BJ (cell line): ENCODE measurements around the gene RFX2. TPM values are rescaled to one million over a fixed set of nuclear protein-coding genes. Genes with fewer than 3 reads are reported as not detected.

Experiments
- CTCF ChIA-PET: fragments of 350-600 bp; formaldehyde crosslinking; extraction: SDS; loops from one replicate; lab custom pipeline; 2021; ENCODE audit warnings: antibody characterized with exemption, inconsistent platforms; lab: Yijun Ruan, JAX
- POLR2A ChIA-PET: fragments of 300-600 bp; sonication (Branson Sonifier 250); formaldehyde crosslinking; extraction: SDS; loops from one replicate; lab custom pipeline; 2021; ENCODE audit warnings: antibody characterized with exemption; lab: Charles Lee
- DNase-seq: peaks from one replicate; pipeline ENCODE4 v3.0.0-alpha.2; 2011; ENCODE audit warnings: low read depth
- H3K27me3 ChIP-seq: 2 replicates; pipeline ENCODE4 v1.6.0; 2011; ENCODE audit warnings: low read length; ENCODE audit not compliant: control insufficient read depth, insufficient read depth
- H3K36me3 ChIP-seq: 2 replicates; pipeline ENCODE4 v1.5.1; 2011; ENCODE audit warnings: low read length; ENCODE audit not compliant: control insufficient read depth, insufficient read depth
- H3K4me3 ChIP-seq: 2 replicates; pipeline ENCODE4 v1.5.1; 2011; ENCODE audit warnings: low read depth, mild to moderate bottlenecking, control low read depth, low read length
- CTCF ChIP-seq: IDR thresholded peaks from 2 replicates; pipeline ENCODE4 v1.5.1; 2011; ENCODE audit warnings: low read depth, mild to moderate bottlenecking, control low read depth, inconsistent platforms, low read length, moderate library complexity; ENCODE audit not compliant: insufficient read depth
- polyA plus RNA-seq: library from polyadenylated mRNA; depleted of rRNA; stranded (reverse); fragments of >200 nt; gene quantifications from 2 replicates; pipeline ENCODE4 v1.2.3, GENCODE V29; 2011

RFX2 gene
- polyA plus RNA-seq, 1 experiment, result 5.7 TPM

GRCh38 chr19:6005321-6006069, 104.8 kb downstream of the RFX2 start:
- POLR2A ChIA-PET, result no interaction called here
- Histone ChIP-seq H3K27me3 (no peaks in the 10 kb centered on the region), H3K4me3 (no peak overlapping the region), H3K36me3 (peaks cover 8% of the 10 kb centered on the region)
- CTCF ChIA-PET, result interaction anchor here (0.7 to 2.1 kb wide), 3 partner anchors 11 to 120 kb away, joined by 3 to 9 read pairs (median 4); no protein-coding TSS in a partner anchor
- no peak for TF ChIP-seq CTCF
- no peak for DNase-seq

- no peak for DNase-seq
- H3K4me3 ChIP-seq, result no peak overlapping the region
- no peak for TF ChIP-seq CTCF
- ChIA-PET CTCF (interaction anchor here (2.1 kb wide), 1 partner anchor 18 kb away, joined by 9 read pairs; no protein-coding TSS in a partner anchor), POLR2A (no interaction called here)
- no peaks in the 10 kb centered on the region for H3K27me3 ChIP-seq
- H3K36me3 ChIP-seq, result peaks cover 5% of the 10 kb centered on the region
These were observed 106.3 kb downstream of the RFX2 start for GRCh38 chr19:6003976-6004375.

GRCh38 chr19:6002591-6002990, 107.7 kb downstream of the RFX2 start:
- Histone ChIP-seq H3K36me3 (peaks cover 5% of the 10 kb centered on the region), H3K27me3 (no peaks in the 10 kb centered on the region), H3K4me3 (no peak overlapping the region)
- no peak for TF ChIP-seq CTCF
- DNase-seq, result no peak
- CTCF ChIA-PET, result interaction anchor here (1.7 kb wide), 1 partner anchor 20 kb away, joined by 6 read pairs; no protein-coding TSS in a partner anchor
- POLR2A ChIA-PET, result no interaction called here

GRCh38 chr19:6000228-6000847, 110.0 kb downstream of the RFX2 start:
- POLR2A ChIA-PET, result no interaction called here
- CTCF ChIA-PET, result interaction anchor here (1.3 kb wide), 1 partner anchor 13 kb away, joined by 4 read pairs; no protein-coding TSS in a partner anchor
- DNase-seq, result no peak

More at GRCh38 chr19:6000228-6000847, 110.0 kb downstream of the RFX2 start:
- H3K4me3 ChIP-seq, result no peak overlapping the region
- TF ChIP-seq CTCF, result no peak
- no peaks in the 10 kb centered on the region for H3K27me3 ChIP-seq
- peaks cover 8% of the 10 kb centered on the region for H3K36me3 ChIP-seq
